A549 (cell line): ENCODE measurements around the gene RNF4.

Experiments
- BHLHE40 ChIP-seq: IDR thresholded peaks from 2 replicates; pipeline ENCODE4 v1.6.1; 2012; ENCODE audit warnings: low read depth, low read length, inconsistent platforms
- MYC ChIP-seq: IDR thresholded peaks from 2 replicates; pipeline ENCODE4 v1.6.1; 2012; ENCODE audit warnings: mild to moderate bottlenecking, inconsistent platforms, low read length, improper control_type of control experiment, borderline replicate concordance
- POLR2A ChIP-seq: IDR thresholded peaks from 2 replicates; pipeline ENCODE4 v1.6.1; 2012; ENCODE audit warnings: mild to moderate bottlenecking, low read length
- REST ChIP-seq: fragments of 200-600 bp; sonication (generic); IDR thresholded peaks from 2 replicates; pipeline ENCODE4 v1.6.1; 2016; ENCODE audit warnings: antibody characterized with exemption, mild to moderate bottlenecking, moderate library complexity
- SMC3 ChIP-seq: fragments of >200 bp; sonication (Bioruptor Twin); formaldehyde crosslinking; IDR thresholded peaks from 3 replicates; pipeline ENCODE4 v1.6.1; 2018; ENCODE audit warnings: inconsistent platforms
- USF2 ChIP-seq: fragments of 450-650 bp; IDR thresholded peaks from 2 replicates; pipeline ENCODE4 v1.6.1; 2014; ENCODE audit warnings: antibody characterized with exemption
- TF ChIP-seq, protein P1 (sequence below): fragments of >200 bp; sonication (Bioruptor Twin); formaldehyde crosslinking; IDR thresholded peaks from 3 replicates; pipeline ENCODE4 v1.5.1; 2016
- TF ChIP-seq, protein P2 (sequence below): IDR thresholded peaks from 2 replicates; pipeline ENCODE4 v1.6.1; 2012

GRCh38 chr4:2552806-2553205 is 83.9 kb downstream of the RNF4 start:
- TF ChIP-seq, protein P1, sequence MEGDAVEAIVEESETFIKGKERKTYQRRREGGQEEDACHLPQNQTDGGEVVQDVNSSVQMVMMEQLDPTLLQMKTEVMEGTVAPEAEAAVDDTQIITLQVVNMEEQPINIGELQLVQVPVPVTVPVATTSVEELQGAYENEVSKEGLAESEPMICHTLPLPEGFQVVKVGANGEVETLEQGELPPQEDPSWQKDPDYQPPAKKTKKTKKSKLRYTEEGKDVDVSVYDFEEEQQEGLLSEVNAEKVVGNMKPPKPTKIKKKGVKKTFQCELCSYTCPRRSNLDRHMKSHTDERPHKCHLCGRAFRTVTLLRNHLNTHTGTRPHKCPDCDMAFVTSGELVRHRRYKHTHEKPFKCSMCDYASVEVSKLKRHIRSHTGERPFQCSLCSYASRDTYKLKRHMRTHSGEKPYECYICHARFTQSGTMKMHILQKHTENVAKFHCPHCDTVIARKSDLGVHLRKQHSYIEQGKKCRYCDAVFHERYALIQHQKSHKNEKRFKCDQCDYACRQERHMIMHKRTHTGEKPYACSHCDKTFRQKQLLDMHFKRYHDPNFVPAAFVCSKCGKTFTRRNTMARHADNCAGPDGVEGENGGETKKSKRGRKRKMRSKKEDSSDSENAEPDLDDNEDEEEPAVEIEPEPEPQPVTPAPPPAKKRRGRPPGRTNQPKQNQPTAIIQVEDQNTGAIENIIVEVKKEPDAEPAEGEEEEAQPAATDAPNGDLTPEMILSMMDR: no peak
- TF ChIP-seq BHLHE40: no peak
- TF ChIP-seq, protein P2, sequence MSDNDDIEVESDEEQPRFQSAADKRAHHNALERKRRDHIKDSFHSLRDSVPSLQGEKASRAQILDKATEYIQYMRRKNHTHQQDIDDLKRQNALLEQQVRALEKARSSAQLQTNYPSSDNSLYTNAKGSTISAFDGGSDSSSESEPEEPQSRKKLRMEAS: no peak
- no peak for TF ChIP-seq USF2
- no peak for TF ChIP-seq REST
- no peak for TF ChIP-seq MYC
- TF ChIP-seq POLR2A: no peak
- no peak for TF ChIP-seq SMC3
